GM19468 (cell line): ENCODE measurements around the gene ITGB4.

ENCODE experiments used
- ATAC-seq: cut with Tn5 transposase; IDR thresholded peaks from one replicate; pipeline ENCODE4 v1.9.1; 2021; ENCODE audit warnings: mild to moderate bottlenecking, moderate library complexity, moderate number of reproducible peaks; ENCODE audit not compliant: unreplicated experiment; ENCODE audit errors: extremely low read depth

The ITGB4 gene

GRCh38 chr17:75695830-75696271, 25.4 kb upstream of the ITGB4 start:
- ATAC-seq = no peak

- no peak for ATAC-seq
Observed at GRCh38 chr17:75697651-75698291, 23.5 kb upstream of the ITGB4 start.

GRCh38 chr17:75698659-75699058, 22.6 kb upstream of the ITGB4 start:
- ATAC-seq = no peak

- no peak for ATAC-seq
Observed at GRCh38 chr17:75701288-75701687, 20.0 kb upstream of the ITGB4 start.

DNA sequence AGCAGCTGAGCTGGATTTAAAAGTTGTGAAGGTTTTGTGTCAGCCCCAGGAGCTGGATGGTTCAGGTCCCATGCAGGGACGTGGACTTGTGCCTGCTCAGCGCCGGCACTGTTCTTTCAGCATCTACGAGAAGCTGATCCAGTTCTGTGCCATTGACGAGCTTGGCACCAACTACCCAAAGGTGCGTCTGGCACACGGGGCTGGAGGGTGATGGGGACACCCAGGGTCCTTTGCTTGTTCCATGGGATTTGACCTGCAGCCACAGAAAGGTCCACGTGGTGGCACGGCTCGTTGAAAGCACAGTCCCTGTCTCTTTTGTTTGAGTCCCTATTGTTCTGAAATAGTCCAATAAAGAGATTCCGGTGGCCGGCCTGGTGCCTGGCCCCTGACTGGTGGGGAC, 18.1 kb upstream of the ITGB4 start:
- ATAC-seq = no peak

- no peak for ATAC-seq
Observed at GRCh38 chr17:75703591-75703990, 17.7 kb upstream of the ITGB4 start.

DNA sequence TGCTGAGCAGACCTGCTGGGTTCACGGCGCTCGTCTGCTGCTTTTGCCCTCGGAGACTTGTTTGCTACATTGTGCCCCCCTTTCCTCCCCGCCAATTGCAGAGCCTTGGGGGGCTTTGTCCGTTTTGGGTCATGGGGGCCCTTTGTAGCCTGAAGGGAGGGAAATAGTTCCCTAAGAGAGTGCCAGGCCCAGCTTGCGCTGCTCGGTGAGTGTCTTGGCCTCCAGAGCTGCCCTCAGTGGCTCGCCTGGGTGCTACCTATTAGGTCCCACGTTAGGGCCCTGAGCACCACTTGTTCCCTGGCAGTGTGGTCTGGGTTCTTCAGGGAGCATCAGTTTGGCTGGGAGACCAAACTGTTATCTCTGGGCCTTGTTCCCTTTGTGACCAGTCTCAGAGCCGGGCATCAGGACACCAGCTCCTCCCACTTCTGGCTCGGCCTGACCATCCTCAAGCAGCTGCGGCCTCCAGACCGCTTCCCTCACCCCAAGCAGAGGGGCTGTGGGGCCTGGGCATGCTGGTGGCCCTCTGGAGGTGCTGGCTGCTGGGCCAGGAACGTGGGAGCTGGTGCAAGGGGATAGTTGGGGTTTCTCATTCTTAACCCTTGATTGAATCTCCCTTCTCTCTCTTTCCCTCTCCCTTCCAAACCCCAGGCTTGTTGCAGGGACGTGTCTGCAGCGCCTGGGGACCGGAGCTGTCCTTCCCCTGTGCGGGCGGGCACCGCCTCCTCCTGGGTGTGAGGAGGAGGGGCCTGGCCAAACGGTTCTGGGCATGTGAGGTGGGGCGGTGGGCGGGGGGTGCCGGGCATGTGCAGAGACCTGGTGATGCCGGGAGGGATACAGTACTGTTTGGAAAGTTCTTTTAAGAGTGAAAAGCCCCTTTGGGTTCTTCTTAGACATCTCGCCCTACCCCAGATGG, 16.0 kb upstream of the ITGB4 start:
- ATAC-seq = no peak

DNA sequence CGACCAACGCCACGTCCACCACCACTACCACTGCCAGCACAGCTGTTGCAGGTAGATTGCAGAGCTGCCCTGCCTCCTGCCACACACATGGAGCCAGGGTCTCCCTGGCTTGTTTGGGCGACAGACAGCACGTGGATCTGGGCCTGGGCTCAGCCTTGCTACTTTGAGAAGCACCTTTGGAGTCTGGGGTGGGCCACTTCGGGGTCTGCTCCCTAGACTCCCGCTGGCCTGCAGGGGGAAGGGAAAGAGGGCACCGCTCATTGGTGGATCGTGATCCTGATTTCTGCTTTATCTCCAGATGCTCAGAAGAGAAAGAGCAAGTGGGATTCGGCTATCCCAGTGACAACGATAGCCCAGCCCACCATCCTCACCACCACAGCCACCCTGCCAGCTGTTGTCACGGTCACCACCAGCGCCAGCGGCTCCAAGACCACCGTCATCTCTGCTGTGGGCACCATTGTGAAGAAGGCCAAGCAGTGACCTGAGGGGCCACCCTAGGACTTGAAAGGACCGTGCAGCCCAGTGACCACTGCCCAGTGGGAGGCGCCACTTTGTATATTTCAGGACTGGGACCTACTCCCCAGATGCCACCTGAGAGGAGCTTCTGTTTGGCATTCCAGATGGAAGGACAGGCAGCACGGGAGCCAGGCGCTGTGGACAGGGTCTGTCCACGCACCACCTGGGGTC, 15.1 kb upstream of the ITGB4 start:
- ATAC-seq = no peak

- no peak for ATAC-seq
Observed at GRCh38 chr17:75707079-75707571, 14.1 kb upstream of the ITGB4 start.

DNA sequence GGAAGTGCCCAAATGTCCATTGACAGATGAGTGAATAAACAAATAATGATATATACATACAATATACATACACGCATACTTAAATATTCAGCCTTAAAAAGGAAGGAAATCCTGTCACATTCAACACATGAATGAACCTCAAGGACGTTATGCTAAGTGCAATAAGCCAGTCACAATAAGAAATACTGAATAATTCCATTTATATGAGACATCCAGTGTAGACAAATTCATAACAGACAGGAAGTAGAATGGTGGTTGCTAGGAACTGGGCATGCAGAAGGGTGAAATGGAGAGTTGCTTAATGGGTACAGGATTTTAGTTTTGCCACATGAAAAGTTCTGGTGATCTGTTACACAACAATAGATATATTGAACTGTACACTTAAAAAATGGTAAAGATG, 8.8 kb upstream of the ITGB4 start:
- ATAC-seq = no peak

- no peak for ATAC-seq
Observed at GRCh38 chr17:75719732-75720131, 1.5 kb upstream of the ITGB4 start.

DNA sequence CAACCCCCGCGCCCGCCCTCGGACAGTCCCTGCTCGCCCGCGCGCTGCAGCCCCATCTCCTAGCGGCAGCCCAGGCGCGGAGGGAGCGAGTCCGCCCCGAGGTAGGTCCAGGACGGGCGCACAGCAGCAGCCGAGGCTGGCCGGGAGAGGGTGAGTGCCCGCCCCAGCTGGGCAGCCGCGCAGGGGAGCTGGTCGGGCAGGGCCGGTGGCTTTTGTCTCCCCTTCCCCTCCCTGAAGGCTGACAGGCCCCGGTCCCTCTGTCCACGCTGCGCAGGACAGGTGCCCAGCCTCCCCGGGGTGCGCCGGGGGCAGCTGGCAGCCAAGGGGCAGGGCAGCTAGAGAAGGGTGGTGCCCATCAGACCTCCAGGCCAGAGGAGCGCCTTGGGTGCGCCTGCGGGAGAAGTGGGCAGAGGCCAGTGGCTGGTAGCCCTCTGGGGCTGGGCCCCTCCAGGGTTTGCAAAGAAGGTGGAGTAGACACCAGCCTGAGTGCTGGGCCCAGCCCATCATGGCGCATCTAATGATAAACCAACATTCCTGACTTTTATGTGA, 278 bp downstream of the ITGB4 start:
- no peak for ATAC-seq

DNA sequence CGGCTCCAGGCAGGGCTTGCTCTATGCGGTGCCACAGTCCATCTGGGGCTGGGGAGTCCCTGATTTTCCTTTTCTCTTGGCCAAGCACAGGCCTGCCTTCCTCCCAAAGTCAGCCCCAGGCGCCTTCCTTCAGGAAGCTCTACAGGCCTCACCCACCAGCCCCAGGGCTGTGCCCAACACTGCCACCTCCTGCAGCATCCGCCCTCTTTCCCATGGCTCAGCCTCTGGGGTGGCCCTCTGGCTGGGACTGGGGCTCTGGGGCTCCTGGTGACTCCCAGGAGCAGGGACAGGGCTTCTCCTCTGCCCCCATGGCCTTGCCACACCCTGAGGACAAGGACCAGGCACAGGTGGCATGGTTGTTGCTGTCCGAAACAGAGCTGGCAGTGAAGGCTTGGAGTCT, 817 bp downstream of the ITGB4 start:
- no peak for ATAC-seq

- no peak for ATAC-seq
Observed at GRCh38 chr17:75722542-75723095, 1.4 kb downstream of the ITGB4 start.

DNA sequence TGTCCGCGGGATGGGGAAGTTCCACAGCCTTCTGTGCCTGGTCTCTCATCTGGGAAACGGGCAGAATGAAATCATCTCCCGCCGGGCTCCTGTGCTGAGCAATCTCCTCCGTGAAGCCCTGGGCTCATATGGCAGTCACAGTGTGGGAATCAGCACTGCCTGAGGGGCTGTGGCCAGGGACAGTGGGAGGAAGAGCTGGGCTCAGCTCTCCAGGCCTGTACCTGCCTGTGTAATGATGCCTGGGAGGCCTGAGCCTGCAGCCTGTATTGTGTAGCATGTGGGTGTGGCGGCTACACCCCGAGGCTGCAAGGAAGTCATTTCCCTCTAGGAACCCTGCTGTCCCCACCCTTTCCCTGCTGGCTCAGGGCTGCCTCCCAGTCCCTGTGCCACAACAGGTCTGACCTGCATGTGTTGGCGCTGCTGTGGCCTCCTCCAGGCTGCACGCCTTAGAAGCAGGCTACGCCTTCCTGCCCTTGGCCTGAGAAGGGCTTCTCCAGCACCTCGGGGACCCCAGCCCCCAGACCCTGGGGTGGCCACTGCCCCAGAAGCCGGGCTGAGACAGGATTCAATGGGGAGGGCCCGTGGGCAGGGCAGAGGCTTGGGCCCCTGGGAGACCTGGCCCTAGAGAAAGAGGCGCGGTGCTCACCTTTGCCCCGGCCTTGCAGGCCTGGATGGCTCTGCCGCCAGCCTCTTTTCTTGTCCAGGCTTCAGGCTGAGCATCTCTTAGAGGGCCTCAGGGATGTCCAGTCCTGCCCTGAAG, 2.1 kb downstream of the ITGB4 start:
- ATAC-seq = no peak

GRCh38 chr17:75724016-75725003, 3.1 kb downstream of the ITGB4 start:
- ATAC-seq = no peak

DNA sequence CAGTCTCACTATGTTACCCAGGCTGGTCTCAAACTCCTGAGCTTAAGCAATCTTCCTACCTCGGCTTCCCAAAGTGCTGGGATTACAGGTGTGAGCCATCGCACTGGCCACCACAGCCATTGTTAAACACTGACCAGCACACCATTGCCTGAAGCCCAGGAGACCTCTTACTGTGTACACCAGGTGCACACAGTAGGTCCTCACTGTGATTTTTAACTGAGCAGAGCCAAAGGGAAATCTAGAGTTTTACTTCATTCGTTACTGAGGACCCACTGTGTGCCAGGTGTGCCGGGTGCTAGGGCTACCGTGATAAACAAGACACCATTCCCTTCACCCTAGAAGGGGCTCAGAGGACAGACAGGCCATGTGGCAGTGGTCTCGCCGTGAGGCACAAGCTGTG, 4.2 kb downstream of the ITGB4 start:
- no peak for ATAC-seq

DNA sequence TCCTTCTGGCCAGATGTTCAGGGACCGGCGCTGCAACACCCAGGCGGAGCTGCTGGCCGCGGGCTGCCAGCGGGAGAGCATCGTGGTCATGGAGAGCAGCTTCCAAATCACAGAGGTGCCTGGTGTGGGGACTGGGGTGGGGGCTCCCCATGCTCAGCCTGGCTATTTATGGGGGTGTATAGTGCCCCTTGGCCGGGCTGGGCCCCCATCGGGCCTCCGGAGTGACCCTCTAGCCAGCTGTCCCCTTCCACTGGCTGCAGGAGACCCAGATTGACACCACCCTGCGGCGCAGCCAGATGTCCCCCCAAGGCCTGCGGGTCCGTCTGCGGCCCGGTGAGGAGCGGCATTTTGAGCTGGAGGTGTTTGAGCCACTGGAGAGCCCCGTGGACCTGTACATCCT, 6.1 kb downstream of the ITGB4 start:
- ATAC-seq = no peak
